22Rv1 (cell line): ENCODE data around the gene SEC31A.

Source experiments
- ZFX ChIP-seq: fragments of 450-650 bp; IDR thresholded peaks from 2 replicates; pipeline ENCODE4 v1.6.1; 2017; ENCODE audit warnings: antibody characterized with exemption, borderline replicate concordance
- TF ChIP-seq, protein P1 (sequence below): fragments of 450-650 bp; IDR thresholded peaks from 2 replicates; pipeline ENCODE4 v1.5.1; 2017; ENCODE audit warnings: mild to moderate bottlenecking

DNA sequence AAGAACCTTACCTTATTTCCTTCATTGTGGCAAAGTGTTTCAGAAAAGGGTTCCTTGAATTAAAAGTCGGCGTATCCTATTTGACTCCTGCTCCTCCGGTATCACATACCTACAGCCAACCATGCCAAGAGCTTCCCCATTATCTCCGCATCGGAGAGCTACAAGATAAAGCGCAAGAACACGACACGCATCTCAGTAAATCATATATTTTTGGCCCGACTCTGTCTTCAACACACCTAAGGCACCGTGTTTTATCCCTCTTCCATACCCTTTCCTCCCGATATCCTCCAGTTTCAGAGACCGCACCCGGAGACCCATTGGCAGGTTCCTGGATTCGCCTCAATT, 9.1 kb upstream of the SEC31A start:
- TF ChIP-seq, protein P1, sequence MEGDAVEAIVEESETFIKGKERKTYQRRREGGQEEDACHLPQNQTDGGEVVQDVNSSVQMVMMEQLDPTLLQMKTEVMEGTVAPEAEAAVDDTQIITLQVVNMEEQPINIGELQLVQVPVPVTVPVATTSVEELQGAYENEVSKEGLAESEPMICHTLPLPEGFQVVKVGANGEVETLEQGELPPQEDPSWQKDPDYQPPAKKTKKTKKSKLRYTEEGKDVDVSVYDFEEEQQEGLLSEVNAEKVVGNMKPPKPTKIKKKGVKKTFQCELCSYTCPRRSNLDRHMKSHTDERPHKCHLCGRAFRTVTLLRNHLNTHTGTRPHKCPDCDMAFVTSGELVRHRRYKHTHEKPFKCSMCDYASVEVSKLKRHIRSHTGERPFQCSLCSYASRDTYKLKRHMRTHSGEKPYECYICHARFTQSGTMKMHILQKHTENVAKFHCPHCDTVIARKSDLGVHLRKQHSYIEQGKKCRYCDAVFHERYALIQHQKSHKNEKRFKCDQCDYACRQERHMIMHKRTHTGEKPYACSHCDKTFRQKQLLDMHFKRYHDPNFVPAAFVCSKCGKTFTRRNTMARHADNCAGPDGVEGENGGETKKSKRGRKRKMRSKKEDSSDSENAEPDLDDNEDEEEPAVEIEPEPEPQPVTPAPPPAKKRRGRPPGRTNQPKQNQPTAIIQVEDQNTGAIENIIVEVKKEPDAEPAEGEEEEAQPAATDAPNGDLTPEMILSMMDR, result no peak
- TF ChIP-seq ZFX, result no peak
